GM10266 (cell line): ENCODE data around the gene CTNNA1.

ENCODE experiments used
- DNase-seq: peaks from one replicate; pipeline ENCODE4 v3.0.0; 2012; ENCODE audit errors: extremely low spot score
- CTCF ChIP-seq: IDR thresholded peaks from 2 replicates; pipeline ENCODE4 v1.5.1; 2012; ENCODE audit warnings: mild to moderate bottlenecking, low read depth; ENCODE audit not compliant: control insufficient read depth, insufficient read depth; ENCODE audit errors: missing control alignments

Gene CTNNA1

GRCh38 chr5:138967791-138968448, 214.7 kb downstream of the CTNNA1 start:
- TF ChIP-seq CTCF: no peak
- no peak for DNase-seq

- no peak for TF ChIP-seq CTCF
Observed at GRCh38 chr5:138968601-138969000, 215.4 kb downstream of the CTNNA1 start.

GRCh38 chr5:138969323-138970002, 216.2 kb downstream of the CTNNA1 start:
- DNase-seq: no peak
- TF ChIP-seq CTCF: no peak

More at GRCh38 chr5:138968601-138969000, 215.4 kb downstream of the CTNNA1 start:
- no peak for DNase-seq

- no peak for DNase-seq
- TF ChIP-seq CTCF: no peak
Observed at GRCh38 chr5:138972230-138972629, 219.0 kb downstream of the CTNNA1 start.

GRCh38 chr5:138972836-138973235, 219.6 kb downstream of the CTNNA1 start:
- DNase-seq: no peak
- no peak for TF ChIP-seq CTCF

- no peak for DNase-seq
- TF ChIP-seq CTCF: no peak
Observed at GRCh38 chr5:138974227-138975063, 221.2 kb downstream of the CTNNA1 start.
